Superior temporal gyrus (tissue), 1 donor: ENCODE measurements around the gene SLC25A30.
"Not testable (repeated sequence)": the region's sequence is repeated elsewhere in the genome, so short reads cannot be mapped to it uniquely, and the experiment has no call there.

ENCODE experiments used
- DNase-seq: peaks from one replicate; pipeline ENCODE4 v3.0.0-alpha.2; 2016; ENCODE audit errors: extremely low spot score

Gene SLC25A30

GRCh38 chr13:45368005-45368404, 50.2 kb downstream of the SLC25A30 start:
- DNase-seq, result no peak

GRCh38 chr13:45367358-45367757, 50.8 kb downstream of the SLC25A30 start:
- DNase-seq, result no peak

- DNase-seq, result no peak
Observed at GRCh38 chr13:45365558-45365885, 52.7 kb downstream of the SLC25A30 start.

- DNase-seq, result no peak
Observed at GRCh38 chr13:45364876-45365557, 53.2 kb downstream of the SLC25A30 start.

GRCh38 chr13:45362939-45363338, 55.2 kb downstream of the SLC25A30 start:
- no peak for DNase-seq

GRCh38 chr13:45361596-45362206, 56.5 kb downstream of the SLC25A30 start:
- DNase-seq, result no peak

GRCh38 chr13:45356966-45357672, 61.1 kb downstream of the SLC25A30 start:
- DNase-seq, result no peak

GRCh38 chr13:45353895-45354294, 64.3 kb downstream of the SLC25A30 start:
- DNase-seq, result no peak

- no peak for DNase-seq
Observed at GRCh38 chr13:45352031-45352430, 66.1 kb downstream of the SLC25A30 start.

GRCh38 chr13:45350152-45350551, 68.0 kb downstream of the SLC25A30 start:
- no peak for DNase-seq

- no peak for DNase-seq
Observed at GRCh38 chr13:45349438-45349837, 68.7 kb downstream of the SLC25A30 start.

GRCh38 chr13:45344064-45344463, 74.1 kb downstream of the SLC25A30 start:
- DNase-seq, result not testable (repeated sequence)
